ENCODE results near the gene KITLG. TPM values are rescaled to one million over a fixed set of nuclear protein-coding genes. Genes with fewer than 3 reads are reported as not detected.

Gene KITLG
- total RNA-seq, 1 experiment from 2014 or later, result 570 TPM

GRCh38 chr12:88597365-88597764, 17.1 kb upstream of the KITLG start:
- Histone ChIP-seq H3K27me3 (ENCODE audit: insufficient read depth, low read length) (no peaks in the 10 kb centered on the region), H3K4me3 (replicated peaks in 1 of 2; ENCODE audit: low read depth in 1 of 2, low read length in 2 of 2) (no peak overlapping the region), H3K4me2 (ENCODE audit: low read length) (no peak overlapping the region), H4K20me1 (ENCODE audit: insufficient read depth) (no peaks in the 10 kb centered on the region), H2AFZ (ENCODE audit: low read depth, low read length, poor library complexity, severe bottlenecking) (no peak overlapping the region), H3K4me1 (ENCODE audit: control insufficient read depth in 1 of 2, insufficient read depth in 2 of 2, low read length in 2 of 2) (peaks cover 0 to 6% of the 10 kb centered on the region in 2 experiments; a peak in 2 of 4 replicates), H3K79me2 (ENCODE audit: insufficient read depth, low read length) (no peaks in the 10 kb centered on the region), H3K36me3 (ENCODE audit: control insufficient read depth in 1 of 2, insufficient read depth in 2 of 2, low read length in 2 of 2) (no peaks in the 10 kb centered on the region), H3K9me3 (ENCODE audit: control insufficient read depth in 1 of 2, insufficient read depth in 1 of 2, low read depth in 1 of 2, low read length in 2 of 2) (no peaks in the 10 kb centered on the region), H3K9ac (ENCODE audit: low read length) (no peak overlapping the region), H3K27ac (ENCODE audit: low read depth, low read length) (no peak overlapping the region), H3K9me2 (ENCODE audit: insufficient read depth) (no peaks in the 10 kb centered on the region)
- ChIA-PET RAD21 (ENCODE audit: low non-redundant PET in 1 of 2, low total read pairs in 2 of 2, uncharacterized antibody in 2 of 2, unreplicated experiment in 2 of 2) (no interaction called here), POLR2A (interaction anchor here (0.8 kb wide), 1 partner anchor 17 kb away, joined by 3 read pairs; the partner anchor contains the start of gene KITLG), CTCF (no interaction called here)
- no peak for ATAC-seq
- no peak for DNase-seq (ENCODE audit: low read depth, low spot score)
- BruUV-seq (replicated peaks), result no TSS peak
- intact Hi-C loops (cut with micrococcal nuclease), result no loop called here
- TF ChIP-seq RAD21 (IDR thresholded peaks at IDR 0.05; ENCODE audit: low read depth), result no peak
- TF ChIP-seq CEBPB (IDR thresholded peaks at IDR 0.05; ENCODE audit: low read depth), result no peak
- TF ChIP-seq, protein P1, sequence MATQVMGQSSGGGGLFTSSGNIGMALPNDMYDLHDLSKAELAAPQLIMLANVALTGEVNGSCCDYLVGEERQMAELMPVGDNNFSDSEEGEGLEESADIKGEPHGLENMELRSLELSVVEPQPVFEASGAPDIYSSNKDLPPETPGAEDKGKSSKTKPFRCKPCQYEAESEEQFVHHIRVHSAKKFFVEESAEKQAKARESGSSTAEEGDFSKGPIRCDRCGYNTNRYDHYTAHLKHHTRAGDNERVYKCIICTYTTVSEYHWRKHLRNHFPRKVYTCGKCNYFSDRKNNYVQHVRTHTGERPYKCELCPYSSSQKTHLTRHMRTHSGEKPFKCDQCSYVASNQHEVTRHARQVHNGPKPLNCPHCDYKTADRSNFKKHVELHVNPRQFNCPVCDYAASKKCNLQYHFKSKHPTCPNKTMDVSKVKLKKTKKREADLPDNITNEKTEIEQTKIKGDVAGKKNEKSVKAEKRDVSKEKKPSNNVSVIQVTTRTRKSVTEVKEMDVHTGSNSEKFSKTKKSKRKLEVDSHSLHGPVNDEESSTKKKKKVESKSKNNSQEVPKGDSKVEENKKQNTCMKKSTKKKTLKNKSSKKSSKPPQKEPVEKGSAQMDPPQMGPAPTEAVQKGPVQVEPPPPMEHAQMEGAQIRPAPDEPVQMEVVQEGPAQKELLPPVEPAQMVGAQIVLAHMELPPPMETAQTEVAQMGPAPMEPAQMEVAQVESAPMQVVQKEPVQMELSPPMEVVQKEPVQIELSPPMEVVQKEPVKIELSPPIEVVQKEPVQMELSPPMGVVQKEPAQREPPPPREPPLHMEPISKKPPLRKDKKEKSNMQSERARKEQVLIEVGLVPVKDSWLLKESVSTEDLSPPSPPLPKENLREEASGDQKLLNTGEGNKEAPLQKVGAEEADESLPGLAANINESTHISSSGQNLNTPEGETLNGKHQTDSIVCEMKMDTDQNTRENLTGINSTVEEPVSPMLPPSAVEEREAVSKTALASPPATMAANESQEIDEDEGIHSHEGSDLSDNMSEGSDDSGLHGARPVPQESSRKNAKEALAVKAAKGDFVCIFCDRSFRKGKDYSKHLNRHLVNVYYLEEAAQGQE (IDR thresholded peaks at IDR 0.05; ENCODE audit: low read depth), result no peak
- no peak for TF ChIP-seq ELF1 (IDR thresholded peaks at IDR 0.05; ENCODE audit: borderline replicate concordance, low read depth)
- no peak for TF ChIP-seq POLR2A (IDR thresholded peaks at IDR 0.05; ENCODE audit: borderline replicate concordance, extremely low read depth, insufficient read depth, insufficient read length)
- TF ChIP-seq CTCF (IDR thresholded peaks at IDR 0.05 in 2 of 3, conservative IDR thresholded peaks at IDR 0.05 in 1 of 3; ENCODE audit: borderline replicate concordance in 1 of 3, insufficient read depth in 1 of 3, low read depth in 2 of 3, low read length in 2 of 3), result no peak
- TF ChIP-seq EZH2 (IDR thresholded peaks at IDR 0.05), result no peak

Measured in HCT116 (cell line).